Measurements from ENCODE around the gene COL1A1.

Gene COL1A1

GRCh38 chr17:50201276-50201854 is at the start of gene COL1A1:
Gene COL1A1, minus strand, starts transcription at chr17:50201631. Its CDS starts 118 bp downstream, at chr17:50201513.
- no peak for DNase-seq (ENCODE audit: low read depth in 2 of 2)

GRCh38 chr17:50248255-50248654 is 46.8 kb upstream of the COL1A1 start:
- DNase-seq (ENCODE audit: low read depth in 2 of 2), result no peak

- no peak for DNase-seq (ENCODE audit: low read depth in 2 of 2)
Measured at GRCh38 chr17:50244771-50245170, 43.3 kb upstream of the COL1A1 start.

- no peak for DNase-seq (ENCODE audit: low read depth in 2 of 2)
Measured at GRCh38 chr17:50241431-50241830, 40.0 kb upstream of the COL1A1 start.

- no peak for DNase-seq (ENCODE audit: low read depth in 2 of 2)
Measured at GRCh38 chr17:50240851-50241250, 39.4 kb upstream of the COL1A1 start.

- DNase-seq (ENCODE audit: low read depth in 2 of 2), result no peak
Measured at GRCh38 chr17:50239937-50240336, 38.5 kb upstream of the COL1A1 start.

- no peak for DNase-seq (ENCODE audit: low read depth in 2 of 2)
Measured at GRCh38 chr17:50238601-50239280, 37.3 kb upstream of the COL1A1 start.

GRCh38 chr17:50237901-50238300 is 36.5 kb upstream of the COL1A1 start:
- DNase-seq (ENCODE audit: low read depth in 2 of 2), result no peak

GRCh38 chr17:50234581-50234980 is 33.1 kb upstream of the COL1A1 start:
- DNase-seq (ENCODE audit: low read depth in 2 of 2), result no peak

- no peak for DNase-seq (ENCODE audit: low read depth in 2 of 2)
Measured at GRCh38 chr17:50225701-50226240, 24.3 kb upstream of the COL1A1 start.

GRCh38 chr17:50222922-50223321 is 21.5 kb upstream of the COL1A1 start:
- no peak for DNase-seq (ENCODE audit: low read depth in 2 of 2)

GRCh38 chr17:50221864-50222545 is 20.6 kb upstream of the COL1A1 start:
- no peak for DNase-seq (ENCODE audit: low read depth in 2 of 2)

- DNase-seq (ENCODE audit: low read depth in 2 of 2), result no peak
Measured at GRCh38 chr17:50221266-50221863, 19.9 kb upstream of the COL1A1 start.

- DNase-seq (ENCODE audit: low read depth in 2 of 2), result no peak
Measured at GRCh38 chr17:50220811-50221210, 19.4 kb upstream of the COL1A1 start.

- no peak for DNase-seq (ENCODE audit: low read depth in 2 of 2)
Measured at GRCh38 chr17:50219939-50220465, 18.6 kb upstream of the COL1A1 start.

GRCh38 chr17:50219342-50219741 is 17.9 kb upstream of the COL1A1 start:
- DNase-seq (ENCODE audit: low read depth in 2 of 2), result no peak

- DNase-seq (ENCODE audit: low read depth in 2 of 2), result no peak
Measured at GRCh38 chr17:50218771-50219315, 17.4 kb upstream of the COL1A1 start.

GRCh38 chr17:50218071-50218759 is 16.8 kb upstream of the COL1A1 start:
- DNase-seq (ENCODE audit: low read depth in 2 of 2), result no peak

GRCh38 chr17:50217591-50217990 is 16.2 kb upstream of the COL1A1 start:
- no peak for DNase-seq (ENCODE audit: low read depth in 2 of 2)

- DNase-seq (ENCODE audit: low read depth in 2 of 2), result no peak
Measured at GRCh38 chr17:50214976-50215760, 13.7 kb upstream of the COL1A1 start.
